Mammary epithelial cell (primary cell): Measurements from ENCODE around the gene LMLN.

Experiments
- EZH2 ChIP-seq: IDR thresholded peaks from 2 replicates; pipeline ENCODE4 v1.6.1; 2012; ENCODE audit warnings: low read length, inconsistent platforms, borderline replicate concordance
- TF ChIP-seq, protein P1 (sequence below), 2 donors: IDR thresholded peaks in 1 of 2; conservative IDR thresholded peaks in 1 of 2; 2 replicates each; pipeline ENCODE4 v1.5.1; 2011 to 2012; ENCODE audit warnings: inconsistent platforms in 2 of 2, low read length in 2 of 2, mild to moderate bottlenecking in 2 of 2, control low read depth in 1 of 2, low read depth in 1 of 2; ENCODE audit not compliant: insufficient read depth in 1 of 2; ENCODE audit errors: extremely low read depth in 1 of 2

- TF ChIP-seq, protein P1, sequence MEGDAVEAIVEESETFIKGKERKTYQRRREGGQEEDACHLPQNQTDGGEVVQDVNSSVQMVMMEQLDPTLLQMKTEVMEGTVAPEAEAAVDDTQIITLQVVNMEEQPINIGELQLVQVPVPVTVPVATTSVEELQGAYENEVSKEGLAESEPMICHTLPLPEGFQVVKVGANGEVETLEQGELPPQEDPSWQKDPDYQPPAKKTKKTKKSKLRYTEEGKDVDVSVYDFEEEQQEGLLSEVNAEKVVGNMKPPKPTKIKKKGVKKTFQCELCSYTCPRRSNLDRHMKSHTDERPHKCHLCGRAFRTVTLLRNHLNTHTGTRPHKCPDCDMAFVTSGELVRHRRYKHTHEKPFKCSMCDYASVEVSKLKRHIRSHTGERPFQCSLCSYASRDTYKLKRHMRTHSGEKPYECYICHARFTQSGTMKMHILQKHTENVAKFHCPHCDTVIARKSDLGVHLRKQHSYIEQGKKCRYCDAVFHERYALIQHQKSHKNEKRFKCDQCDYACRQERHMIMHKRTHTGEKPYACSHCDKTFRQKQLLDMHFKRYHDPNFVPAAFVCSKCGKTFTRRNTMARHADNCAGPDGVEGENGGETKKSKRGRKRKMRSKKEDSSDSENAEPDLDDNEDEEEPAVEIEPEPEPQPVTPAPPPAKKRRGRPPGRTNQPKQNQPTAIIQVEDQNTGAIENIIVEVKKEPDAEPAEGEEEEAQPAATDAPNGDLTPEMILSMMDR (conservative IDR thresholded peaks at IDR 0.05 in 1 of 2, IDR thresholded peaks at IDR 0.05 in 1 of 2; ENCODE audit: extremely low read depth in 1 of 2, insufficient read depth in 1 of 2, low read depth in 1 of 2, low read length in 2 of 2), result no peak
- no peak for TF ChIP-seq EZH2
Measured at GRCh38 chr3:198030726-198031125, 70.7 kb downstream of the LMLN start.
